NCI-H146 (cell line): ENCODE data around the gene OR13A1.
"Not testable (repeated sequence)": the region's sequence is repeated elsewhere in the genome, so short reads cannot be mapped to it uniquely, and the experiment has no call there.

Source experiments
- DNase-seq: peaks from one replicate; lab custom pipeline; 2025; lab: John Stamatoyannopoulos, UW

The OR13A1 gene

GRCh38 chr10:45315508-45315907 lies at the start of gene OR13A1:
Gene OR13A1 (minus strand): TSS chr10:45315608. CDS start chr10:45304422, 11,186 bp downstream.
- no peak for DNase-seq

DNA sequence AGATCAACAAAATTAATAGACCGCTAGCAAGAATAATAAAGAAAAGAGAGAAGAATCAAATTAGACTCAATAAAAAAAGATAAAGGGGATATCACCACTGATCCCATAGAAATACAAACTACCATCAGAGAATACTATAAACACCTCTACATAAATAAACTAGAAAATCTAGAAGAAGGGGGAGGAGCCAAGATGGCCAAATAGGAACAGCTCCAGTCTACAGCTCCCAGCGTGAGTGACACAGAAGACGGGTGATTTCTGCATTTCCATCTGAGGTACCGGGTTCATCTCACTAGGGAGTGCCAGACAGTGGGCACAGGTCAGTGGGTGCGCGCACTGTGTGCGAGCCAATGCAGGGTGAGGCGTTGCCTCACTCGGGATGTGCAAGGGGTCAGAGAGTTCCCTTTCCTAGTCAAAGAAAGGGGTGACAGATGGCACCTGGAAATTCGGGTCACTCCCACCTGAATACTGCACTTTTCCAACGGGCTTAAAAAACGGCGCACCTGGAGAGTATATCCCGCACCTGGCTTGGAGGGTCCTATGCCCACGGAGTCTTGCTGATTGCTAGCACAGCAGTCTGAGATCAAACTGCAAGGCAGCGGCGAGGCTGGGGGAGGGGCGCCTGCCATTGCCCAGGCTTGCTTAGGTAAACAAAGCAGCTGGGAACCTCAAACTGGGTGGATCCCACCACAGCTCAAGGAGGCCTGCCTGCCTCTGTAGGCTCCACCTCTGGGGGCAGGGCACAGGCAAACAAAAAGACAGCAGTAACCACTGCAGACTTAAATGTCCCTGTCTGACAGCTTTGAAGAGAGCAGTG lies 46.8 kb upstream of the OR13A1 start:
- DNase-seq: not testable (repeated sequence)

- DNase-seq: not testable (repeated sequence)
Measured at GRCh38 chr10:45358961-45359360, 43.6 kb upstream of the OR13A1 start.

- no peak for DNase-seq
Measured at GRCh38 chr10:45355494-45355893, 40.1 kb upstream of the OR13A1 start.

GRCh38 chr10:45354261-45354660 lies 38.9 kb upstream of the OR13A1 start:
- no peak for DNase-seq

- DNase-seq: no peak
Measured at GRCh38 chr10:45353186-45353585, 37.8 kb upstream of the OR13A1 start.

GRCh38 chr10:45348196-45348765 lies 32.9 kb upstream of the OR13A1 start:
- DNase-seq: not testable (repeated sequence)

DNA sequence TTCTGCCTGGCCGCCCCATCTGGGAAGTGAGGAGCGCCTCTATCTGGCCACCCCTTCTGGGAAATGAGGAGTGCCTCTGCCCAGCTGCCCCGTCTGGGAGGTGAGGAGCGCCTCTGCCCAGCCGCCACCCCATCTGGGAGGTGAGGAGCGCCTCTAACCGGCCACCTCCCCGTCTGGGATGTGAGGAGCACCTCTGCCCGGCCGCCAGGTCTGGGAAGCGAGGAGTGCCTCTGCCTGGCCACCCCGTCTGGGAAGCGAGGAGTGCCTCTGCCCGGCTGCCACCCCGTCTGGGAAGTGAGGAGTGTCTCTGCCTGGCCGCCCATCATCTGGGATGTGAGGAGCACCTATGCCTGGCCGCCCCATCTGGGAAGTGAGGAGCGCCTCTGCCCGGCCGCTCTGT lies 32.1 kb upstream of the OR13A1 start:
- DNase-seq: not testable (repeated sequence)

GRCh38 chr10:45346652-45347335 lies 31.4 kb upstream of the OR13A1 start:
- not testable (repeated sequence) for DNase-seq

DNA sequence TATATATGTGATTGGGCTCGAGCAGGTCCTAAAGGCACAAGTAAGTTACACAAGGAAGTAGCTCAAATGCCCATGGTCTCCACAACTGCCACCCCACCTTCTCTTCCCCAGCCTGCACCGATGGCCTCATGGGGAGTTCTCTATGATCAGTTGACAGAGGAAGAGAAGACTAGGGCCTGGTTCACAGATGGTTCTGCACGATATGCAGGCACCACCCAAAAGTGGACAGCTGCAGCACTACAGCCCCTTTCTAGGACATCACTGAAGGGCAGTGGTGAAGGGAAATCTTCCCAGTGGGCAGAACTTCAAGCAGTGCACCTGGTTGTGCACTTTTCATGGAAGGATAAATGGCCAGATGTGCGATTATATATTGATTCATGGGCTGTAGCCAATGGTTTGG lies 25.0 kb upstream of the OR13A1 start:
- DNase-seq: not testable (repeated sequence)

- no peak for DNase-seq
Measured at GRCh38 chr10:45339894-45340293, 24.5 kb upstream of the OR13A1 start.

DNA sequence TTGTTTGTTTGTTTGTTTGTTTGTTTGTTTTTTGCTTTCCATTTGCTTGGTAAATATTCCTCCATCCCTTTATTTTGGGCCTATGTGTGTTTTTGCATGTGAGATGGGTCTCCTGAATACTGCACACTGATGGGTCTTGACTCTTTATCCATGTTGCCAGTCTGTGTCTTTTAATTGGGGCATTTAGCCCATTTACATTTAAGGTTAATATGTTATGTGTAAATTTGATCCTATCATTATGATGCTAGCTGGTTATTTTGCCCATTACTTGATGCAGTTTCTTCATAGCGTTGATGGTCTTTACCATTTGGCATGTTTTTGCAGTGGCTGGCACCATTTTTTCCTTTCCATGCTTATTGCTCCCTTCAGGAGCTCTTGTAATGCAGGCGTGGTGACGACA lies 16.4 kb upstream of the OR13A1 start:
- DNase-seq: not testable (repeated sequence)

DNA sequence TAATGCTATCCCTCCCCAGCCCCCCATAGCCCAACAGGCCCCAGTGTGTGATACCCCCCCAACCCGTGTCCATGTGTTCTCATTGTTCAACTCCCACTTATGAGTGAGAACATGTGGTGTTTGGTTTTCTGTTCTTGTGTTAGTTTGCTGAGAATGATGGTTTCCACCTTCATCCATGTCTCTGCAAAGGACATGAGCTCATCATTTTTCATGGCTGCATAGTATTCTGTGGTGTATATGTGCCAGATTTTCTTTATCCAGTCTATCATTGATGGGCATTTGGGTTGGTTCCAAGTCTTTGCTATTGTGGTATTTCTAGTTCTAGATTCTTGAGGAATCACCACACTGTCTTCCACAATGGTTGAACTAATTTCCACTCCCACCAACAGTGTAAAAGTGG lies 11.5 kb upstream of the OR13A1 start:
- not testable (repeated sequence) for DNase-seq

DNA sequence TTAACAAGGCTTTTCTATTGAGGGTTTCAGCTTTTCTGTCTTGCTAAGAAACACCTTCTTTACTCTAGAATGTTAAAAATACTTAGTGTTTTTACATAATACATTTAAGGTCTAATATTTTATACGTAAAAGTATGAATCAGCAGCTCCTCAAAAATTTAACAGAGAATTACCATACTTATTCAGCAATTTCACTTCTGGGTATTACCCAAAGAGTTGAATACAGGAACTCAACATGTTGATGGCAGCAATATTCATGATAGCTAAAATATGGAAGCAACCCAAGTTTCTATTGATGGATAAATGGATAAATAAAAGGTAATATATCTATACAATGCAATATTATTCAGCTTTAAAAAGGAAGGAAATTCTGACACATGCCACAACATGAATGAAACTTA lies 9.7 kb upstream of the OR13A1 start:
- no peak for DNase-seq

DNA sequence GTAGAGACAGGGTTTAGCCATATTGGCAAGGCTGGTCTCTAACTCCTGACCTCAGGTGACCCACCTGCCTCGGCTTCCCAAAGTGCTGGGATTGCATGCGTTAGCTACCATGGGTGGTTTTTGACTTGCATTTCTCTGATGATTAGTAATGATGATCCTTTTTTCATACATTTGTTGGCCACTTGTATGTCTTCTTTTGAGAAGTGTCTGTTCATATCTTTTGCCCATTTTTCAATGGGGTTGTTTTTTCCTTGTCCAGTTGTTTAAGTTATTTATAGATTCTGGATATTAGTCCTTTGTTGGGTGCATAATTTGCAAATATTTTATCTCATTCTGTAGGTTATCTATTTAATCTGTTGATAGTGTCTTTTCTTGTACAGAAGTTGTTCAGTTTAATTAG lies 4.3 kb upstream of the OR13A1 start:
- no peak for DNase-seq

- no peak for DNase-seq
Measured at GRCh38 chr10:45313264-45313873, 2.0 kb downstream of the OR13A1 start.

- no peak for DNase-seq
Measured at GRCh38 chr10:45308707-45309106, 6.7 kb downstream of the OR13A1 start.

DNA sequence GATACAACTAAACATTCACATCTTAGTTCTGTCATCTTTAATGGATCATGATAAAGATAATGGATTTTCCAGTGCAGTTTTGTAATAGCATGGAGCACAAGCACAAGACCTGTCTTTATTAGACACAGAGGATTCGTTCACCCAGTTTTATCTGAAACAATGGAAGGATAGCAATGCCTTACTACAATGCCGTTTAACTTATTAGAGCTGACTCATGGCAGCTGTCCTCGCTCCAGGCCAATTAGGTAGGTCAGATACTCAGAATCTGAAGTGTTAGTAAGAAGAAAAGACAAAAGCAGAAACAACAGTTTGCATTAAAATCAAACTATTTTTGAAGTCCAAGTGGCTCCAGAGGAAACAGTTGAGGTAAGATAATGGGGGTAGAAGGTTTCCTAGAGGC lies 12.8 kb downstream of the OR13A1 start:
- DNase-seq: no peak

DNA sequence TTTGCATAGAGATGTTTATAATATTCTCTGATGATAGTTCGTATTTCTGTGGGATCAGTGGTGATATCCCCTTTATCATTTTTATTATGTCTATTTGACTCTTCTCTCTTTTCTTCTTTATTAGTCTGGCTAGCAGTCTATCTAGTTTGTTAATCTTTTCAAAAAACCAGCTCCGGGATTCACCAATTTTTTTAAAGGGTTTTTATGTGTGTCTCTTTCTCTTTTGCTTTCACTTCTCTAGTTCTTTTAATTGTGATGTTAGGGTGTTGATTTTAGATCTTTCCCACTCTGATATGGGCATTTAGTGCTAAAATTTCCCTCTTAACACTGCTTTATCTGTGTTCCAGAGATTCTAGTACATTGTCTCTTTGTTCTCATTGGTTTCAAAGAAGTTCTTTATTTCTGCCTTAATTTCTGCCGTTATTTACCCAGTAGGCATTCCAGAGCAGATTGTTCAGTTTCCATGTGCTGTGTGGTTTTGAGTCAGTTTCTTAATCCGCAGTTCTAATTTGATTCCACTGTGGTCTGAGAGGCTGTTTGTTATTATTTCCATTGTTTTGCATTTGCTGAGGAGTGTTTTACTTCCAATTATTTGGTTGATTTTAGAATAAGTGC lies 17.0 kb downstream of the OR13A1 start:
- not testable (repeated sequence) for DNase-seq

- no peak for DNase-seq
Measured at GRCh38 chr10:45294681-45295080, 20.7 kb downstream of the OR13A1 start.

GRCh38 chr10:45286980-45287379 lies 28.4 kb downstream of the OR13A1 start:
- DNase-seq: no peak

DNA sequence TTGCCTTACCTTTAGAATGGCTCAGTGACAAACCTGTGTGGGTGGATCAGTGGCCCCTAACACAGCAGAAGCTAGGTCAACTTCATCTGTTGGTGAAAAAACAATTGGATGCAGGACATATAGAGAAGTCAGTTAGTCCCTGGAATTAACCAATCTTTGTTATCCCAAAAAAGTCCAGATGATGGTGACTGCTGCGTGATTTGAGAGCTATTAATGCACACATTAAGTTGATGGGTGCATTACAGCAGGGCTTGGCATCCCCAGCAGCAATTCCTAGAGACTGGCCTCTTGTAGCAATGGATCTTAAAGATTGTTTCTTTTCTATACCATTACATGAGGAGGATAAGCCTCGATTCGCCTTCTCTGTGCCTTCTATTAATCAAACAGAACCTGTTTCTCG lies 33.3 kb downstream of the OR13A1 start:
- no peak for DNase-seq
